HepG2 (cell line): ENCODE results near the gene TCN2. TPM values are rescaled to one million over a fixed set of nuclear protein-coding genes. Genes with fewer than 3 reads are reported as not detected.
A peak's percentile ranks its signal among the peaks of the same experiment; 100 is the strongest.

Experiments
- ATAC-seq: fragments of 200-7000 bp; cut with Tn5 transposase; 3 replicates; pipeline ENCODE4 v1.9.1; 2020; ENCODE audit warnings: mild to moderate bottlenecking, moderate library complexity
- BruUV-seq: library from RNA; stranded (reverse); fragments of 400-500 nt; replicated peaks from 2 replicates; lab custom pipeline; 2021; lab: Mats Ljungman, UMichigan
- CTCF ChIA-PET: fragments of 300-600 bp; formaldehyde crosslinking; extraction: SDS; loops from one replicate; lab custom pipeline; 2021; ENCODE audit warnings: low total read pairs, inconsistent platforms, low intra/inter-chr PET ratio; lab: Yijun Ruan, JAX
- POLR2A ChIA-PET: fragments of 350-600 bp; sonication (Branson Sonifier 250); formaldehyde crosslinking; loops from one replicate; lab custom pipeline; 2020; ENCODE audit warnings: antibody characterized with exemption, inconsistent platforms; lab: Yijun Ruan, JAX
- DNase-seq: peaks from one replicate; pipeline ENCODE4 v3.0.0-alpha.2; 2015; ENCODE audit warnings: low spot score
- FAIRE-seq: peaks from 3 replicates; lab custom pipeline; 2011; peaks lifted over from hg19 to GRCh38; lab: Jason Lieb, UNC
- H2AFZ ChIP-seq: one replicate; pipeline ENCODE4 v1.6.1; 2011; ENCODE audit warnings: low read length, inconsistent platforms
- H3K27ac ChIP-seq: fragments of 300-600 bp; 3 replicates; pipeline ENCODE4 v1.8.0; 2011; ENCODE audit warnings: mixed run types, mild to moderate bottlenecking, mixed read lengths, low read length, inconsistent platforms; ENCODE audit not compliant: insufficient read depth; ENCODE audit errors: extremely low read length
- H3K27me3 ChIP-seq, 2 experiments: fragments of 200-600 bp in 1 of 2; 2 replicates in 1 of 2; 3 replicates in 1 of 2; pipeline versions ENCODE4 v1.6.0 to v1.8.0; 2011; ENCODE audit warnings: low read length in 2 of 2, mild to moderate bottlenecking in 2 of 2, moderate library complexity in 2 of 2, inconsistent platforms in 1 of 2; ENCODE audit not compliant: insufficient read depth in 2 of 2, control insufficient read depth in 1 of 2
- H3K36me3 ChIP-seq, 2 experiments: fragments of 200-600 bp in 1 of 2; replicated peaks in 1 of 2; 2 replicates in 1 of 2; 3 replicates in 1 of 2; pipeline versions ENCODE4 v1.5.1 to v1.8.0; 2011; ENCODE audit warnings: low read length in 2 of 2, inconsistent platforms in 1 of 2; ENCODE audit not compliant: insufficient read depth in 2 of 2, control insufficient read depth in 1 of 2
- H3K4me1 ChIP-seq: 2 replicates; pipeline ENCODE4 v1.5.1; 2012; ENCODE audit warnings: low read length, inconsistent platforms; ENCODE audit not compliant: insufficient read depth
- H3K4me2 ChIP-seq: 2 replicates; pipeline ENCODE4 v1.6.0; 2011; ENCODE audit warnings: low read depth, low read length, inconsistent platforms
- H3K4me3 ChIP-seq, 3 experiments: fragments of 200-600 bp in 1 of 3; sonication (generic), shearing (Covaris generic) in 1 of 3; replicated peaks in 1 of 3; 2 replicates each; pipeline ENCODE4 v1.5.1; 2011 to 2016; ENCODE audit warnings: low read length in 3 of 3, inconsistent platforms in 2 of 3, low read depth in 2 of 3, mild to moderate bottlenecking in 2 of 3, control low read depth in 1 of 3, mixed read lengths in 1 of 3; ENCODE audit not compliant: insufficient read depth in 1 of 3
- H3K79me2 ChIP-seq: one replicate; pipeline ENCODE4 v1.6.1; 2011; ENCODE audit warnings: low read length, inconsistent platforms; ENCODE audit not compliant: insufficient read depth
- H3K9ac ChIP-seq: 2 replicates; pipeline ENCODE4 v1.6.0; 2011; ENCODE audit warnings: mild to moderate bottlenecking, low read depth, low read length, inconsistent platforms; ENCODE audit not compliant: insufficient read depth
- H3K9me3 ChIP-seq: 2 replicates; pipeline ENCODE4 v1.5.1; 2012; ENCODE audit warnings: mild to moderate bottlenecking, low read length
- H4K20me1 ChIP-seq: 2 replicates; pipeline ENCODE4 v1.6.0; 2011; ENCODE audit warnings: inconsistent platforms, mild to moderate bottlenecking, low read length, moderate library complexity; ENCODE audit not compliant: insufficient read depth
- ATF7 ChIP-seq, 2 experiments: fragments of 450-650 bp in 1 of 2; sonication (generic) in 1 of 2; formaldehyde crosslinking in 1 of 2; IDR thresholded peaks; 2 replicates each; pipeline versions ENCODE4 v1.4.0 to v1.6.1; 2016 to 2020; ENCODE audit warnings: antibody characterized with exemption in 1 of 2, mild to moderate bottlenecking in 1 of 2, missing genetic modification reagents in 1 of 2
- CTCF ChIP-seq: sonication (generic); formaldehyde crosslinking; IDR thresholded peaks from 2 replicates; pipeline ENCODE4 v1.5.0; 2020; ENCODE audit warnings: mild to moderate bottlenecking, missing genetic modification reagents, moderate library complexity
- HMGA1 ChIP-seq: sonication (generic); formaldehyde crosslinking; conservative IDR thresholded peaks from 2 replicates; pipeline ENCODE4 v1.4.0; 2020; ENCODE audit warnings: missing genetic modification reagents
- KLF11 ChIP-seq: IDR thresholded peaks from 2 replicates; pipeline ENCODE4 v1.6.1; 2016; ENCODE audit warnings: missing compliant biosample characterization
- KLF13 ChIP-seq: sonication (generic); formaldehyde crosslinking; IDR thresholded peaks from 2 replicates; pipeline ENCODE4 v1.4.0; 2020; ENCODE audit warnings: mild to moderate bottlenecking, missing genetic modification reagents
- MED8 ChIP-seq: sonication (generic); formaldehyde crosslinking; IDR thresholded peaks from 2 replicates; pipeline ENCODE4 v1.8.1; 2023; ENCODE audit warnings: mild to moderate bottlenecking, missing genetic modification reagents; ENCODE audit not compliant: insufficient replicate concordance
- NCOA2 ChIP-seq: sonication (generic); formaldehyde crosslinking; IDR thresholded peaks from 2 replicates; pipeline ENCODE4 v1.8.0; 2022; ENCODE audit warnings: inconsistent platforms
- NFYB ChIP-seq: sonication (generic); formaldehyde crosslinking; IDR thresholded peaks from 2 replicates; pipeline ENCODE4 v1.4.0; 2020; ENCODE audit warnings: missing genetic modification reagents
- POGZ ChIP-seq: sonication (generic); formaldehyde crosslinking; IDR thresholded peaks from 2 replicates; pipeline ENCODE4 v1.4.0; 2020; ENCODE audit warnings: mild to moderate bottlenecking, missing genetic modification reagents
- RBAK ChIP-seq: sonication (generic); formaldehyde crosslinking; IDR thresholded peaks from 2 replicates; pipeline ENCODE4 v1.5.1; 2020; ENCODE audit warnings: mild to moderate bottlenecking, missing genetic modification reagents
- YY1 ChIP-seq: IDR thresholded peaks from 2 replicates; pipeline ENCODE4 v1.6.1; 2011; ENCODE audit warnings: low read length, low read depth, moderate library complexity, mild to moderate bottlenecking; ENCODE audit not compliant: insufficient read depth, insufficient replicate concordance
- ZNF552 ChIP-seq: sonication (generic); formaldehyde crosslinking; IDR thresholded peaks from 2 replicates; pipeline ENCODE4 v1.9.0; 2022; ENCODE audit warnings: missing genetic modification reagents, mild to moderate bottlenecking, borderline replicate concordance
- ZNF619 ChIP-seq: sonication (generic); formaldehyde crosslinking; IDR thresholded peaks from 2 replicates; pipeline ENCODE4 v1.4.0; 2020; ENCODE audit warnings: mild to moderate bottlenecking, missing genetic modification reagents
- ZNF788 ChIP-seq: sonication (generic); formaldehyde crosslinking; IDR thresholded peaks from 2 replicates; pipeline ENCODE4 v1.5.0; 2020; ENCODE audit warnings: mild to moderate bottlenecking, missing genetic modification reagents, borderline replicate concordance
- WGBS: methylation state at CpG from one replicate; pipeline ENCODE4 v1.1.6; 2017; ENCODE audit warnings: low lambda C conversion rate; 5-methylcytosine and 5-hydroxymethylcytosine counted together
- in situ Hi-C: cut with HindIII; loops from 2 replicates; pipeline ENCODE4 v1.10.0; 2017; ENCODE audit warnings: low pct_unique_long_range_greater_than_20kb; ENCODE audit not compliant: extremely low pct_ligation_motif_present
- intact Hi-C: fragments of 100-400 bp; cut with micrococcal nuclease; formaldehyde crosslinking; loops from one replicate; pipeline ENCODE4 v1.10.0; 2022; ENCODE audit not compliant: unreplicated experiment
- polyA plus RNA-seq, 8 experiments: library from polyadenylated mRNA; depleted of rRNA in 3 of 8; stranded (reverse) in 7 of 8; unstranded in 1 of 8; fragments of >200 nt; fragmentation: Illumina TruSeq in 4 of 8; extraction: Trizol in 4 of 8; gene quantifications; 2 replicates each; pipeline versions ENCODE4 v1.2.1 to v1.2.3, GENCODE V29; 2011 to 2016; ENCODE audit warnings: low read depth in 4 of 8, missing spikeins in 1 of 8, mixed read lengths in 1 of 8; ENCODE audit not compliant: insufficient read depth in 1 of 8
- total RNA-seq, 5 experiments: library from RNA; depleted of rRNA; stranded (reverse); fragments of >200 nt; fragmentation: Illumina TruSeq; extraction: Trizol; gene quantifications; 2 replicates each; pipeline ENCODE4 v1.2.3, GENCODE V29; 2016; ENCODE audit warnings: low read depth in 1 of 5
- TF ChIP-seq, protein P1 (sequence below): sonication (generic); IDR thresholded peaks from 2 replicates; pipeline ENCODE4 v1.6.1; 2016; ENCODE audit warnings: low read depth, borderline replicate concordance

TCN2 gene
- total and polyA plus RNA-seq, 2 of the 13 experiments (the other 11 are each of a cell fraction or from before 2014, with no cell fraction given), result 0.29 to 0.31 TPM

GRCh38 chr22:30557243-30557642, 49.7 kb upstream of the TCN2 start:
- CTCF ChIA-PET, result no interaction called here

DNA sequence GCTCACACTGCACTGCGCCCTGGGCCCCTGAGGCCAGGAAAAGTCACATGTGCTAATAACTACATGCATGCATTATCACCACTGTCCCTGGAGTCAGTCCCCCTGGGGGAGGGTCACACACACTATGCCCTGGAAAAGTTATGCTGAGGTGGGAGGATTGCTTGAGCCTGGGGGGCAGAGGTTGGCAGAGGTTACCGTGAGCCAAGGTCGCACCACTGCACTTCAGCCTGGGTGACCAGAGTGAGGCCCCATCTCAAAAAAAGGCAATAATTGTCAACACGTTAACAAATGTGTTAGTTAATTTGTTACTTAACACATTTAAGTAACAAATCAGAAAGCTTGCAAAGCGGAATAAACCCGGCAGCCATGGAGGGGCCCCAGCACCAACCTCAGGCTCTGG, 47.1 kb upstream of the TCN2 start:
- ChIA-PET POLR2A (interaction anchor here (1.2 kb wide), 1 partner anchor 34 kb away, joined by 3 read pairs; no protein-coding TSS in a partner anchor), CTCF (no interaction called here)
- Histone ChIP-seq H3K4me2 (peak overlapping the region; percentile 70), H3K9me3 (no peaks in the 10 kb centered on the region), H3K4me1 (peaks cover 33% of the 10 kb centered on the region), H3K4me3 (peak overlapping the region; percentile 14 to 34 (median 19); a peak in 3 of 6 replicates), H2AFZ (no peak overlapping the region), H3K27ac (peak overlapping the region; percentile 50), H3K27me3 (no peaks in the 10 kb centered on the region), H3K9ac (peak overlapping the region; percentile 28; the same call in 1 of the 2 replicates), H3K36me3 (no peaks in the 10 kb centered on the region), H4K20me1 (no peaks in the 10 kb centered on the region), H3K79me2 (no peaks in the 10 kb centered on the region)
- FAIRE-seq (peak; percentile 53), ATAC-seq (peak; percentile 49), DNase-seq (no peak)
- 5% methylated on average over 6 of the region's 6 CpGs for WGBS
- in situ Hi-C loops, result no loop called here
- intact Hi-C loops, result loop anchor here (5.0 kb wide), 1 partner anchor 197 kb away; no protein-coding TSS in a partner anchor
- BruUV-seq, result no TSS peak
- no peak for TF ChIP-seq RBAK (CRISPR knock-in tag)
- no peak for TF ChIP-seq POGZ (CRISPR knock-in tag)
- TF ChIP-seq KLF11 (CRISPR knock-in tag), result no peak
- no peak for TF ChIP-seq YY1
- TF ChIP-seq ATF7 (IDR thresholded peaks at IDR 0.05), result no peak
- no peak for TF ChIP-seq ATF7 (CRISPR knock-in tag; IDR thresholded peaks at IDR 0.05)
- TF ChIP-seq ZNF619 (CRISPR knock-in tag), result no peak
- no peak for TF ChIP-seq HMGA1 (CRISPR knock-in tag)
- TF ChIP-seq, protein P1, sequence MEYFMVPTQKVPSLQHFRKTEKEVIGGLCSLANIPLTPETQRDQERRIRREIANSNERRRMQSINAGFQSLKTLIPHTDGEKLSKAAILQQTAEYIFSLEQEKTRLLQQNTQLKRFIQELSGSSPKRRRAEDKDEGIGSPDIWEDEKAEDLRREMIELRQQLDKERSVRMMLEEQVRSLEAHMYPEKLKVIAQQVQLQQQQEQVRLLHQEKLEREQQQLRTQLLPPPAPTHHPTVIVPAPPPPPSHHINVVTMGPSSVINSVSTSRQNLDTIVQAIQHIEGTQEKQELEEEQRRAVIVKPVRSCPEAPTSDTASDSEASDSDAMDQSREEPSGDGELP, result no peak
- no peak for TF ChIP-seq ZNF788 (CRISPR knock-in tag)
- TF ChIP-seq ZNF552, result no peak
- no peak for TF ChIP-seq NFYB (CRISPR knock-in tag)
- TF ChIP-seq NCOA2 (CRISPR knock-in tag), result peak; percentile 40; the same call in 1 of the 2 replicates

More at GRCh38 chr22:30557243-30557642, 49.7 kb upstream of the TCN2 start:
- POLR2A ChIA-PET, result no interaction called here
- Histone ChIP-seq H3K79me2 (no peaks in the 10 kb centered on the region), H3K36me3 (no peaks in the 10 kb centered on the region), H4K20me1 (no peaks in the 10 kb centered on the region), H3K27ac (no peak overlapping the region), H3K4me3 (no peak overlapping the region)
- in situ Hi-C loops, result no loop called here
- no peak for DNase-seq
- no TSS peak for BruUV-seq
- 90% methylated on average over 6 of the region's 8 CpGs for WGBS
- TF ChIP-seq CTCF (CRISPR knock-in tag) (0 out of 2 replicates have a peak, but pooled peaks have one; percentile 5), KLF13 (no peak), MED8 (CRISPR knock-in tag) (no peak)
- TF ChIP-seq, all 625 proteins: peak for 1
- peak; percentile 11; the same call in 2 of the 3 replicates for ATAC-seq
- no peak overlapping the region for H3K9ac ChIP-seq
- intact Hi-C loops, result loop anchor here (5.0 kb wide), 1 partner anchor 200 kb away; no protein-coding TSS in a partner anchor
- H3K9me3 ChIP-seq, result no peaks in the 10 kb centered on the region
- no peak overlapping the region for H3K4me2 ChIP-seq
- peaks cover 25% of the 10 kb centered on the region for H3K4me1 ChIP-seq
- no peak for FAIRE-seq
- no peak overlapping the region for H2AFZ ChIP-seq
- H3K27me3 ChIP-seq, result no peaks in the 10 kb centered on the region
